Neural cell (in vitro differentiated cells): ENCODE data around the gene TOM1. TPM values are rescaled to one million over a fixed set of nuclear protein-coding genes. Genes with fewer than 3 reads are reported as not detected.

Experiments
- H2AFZ ChIP-seq: fragments of 200-600, 300-800 bp; sonication (generic), shearing (Covaris generic); 2 replicates; pipeline ENCODE4 v1.6.0; 2014; ENCODE audit warnings: low read depth, mild to moderate bottlenecking, antibody characterized with exemption, low read length, moderate library complexity
- H3F3A ChIP-seq: fragments of 200-600 bp; shearing (Covaris generic); 2 replicates; pipeline ENCODE4 v1.6.1; 2016; ENCODE audit warnings: mild to moderate bottlenecking, moderate library complexity, mixed read lengths, antibody characterized with exemption, low read length; ENCODE audit not compliant: insufficient read depth, poor library complexity, severe bottlenecking
- H3K27ac ChIP-seq: fragments of 200-600, 300-800 bp; sonication (generic), shearing (Covaris generic); 2 replicates; pipeline ENCODE4 v1.5.1; 2014; ENCODE audit warnings: mild to moderate bottlenecking, low read length, moderate library complexity
- H3K27me3 ChIP-seq: fragments of 300-800, 200-600 bp; sonication (generic), shearing (Covaris generic); 2 replicates; pipeline ENCODE4 v1.6.0; 2014; ENCODE audit warnings: mild to moderate bottlenecking, low read depth, low read length, moderate library complexity; ENCODE audit not compliant: insufficient read depth
- H3K36me3 ChIP-seq: fragments of 300-800, 200-600 bp; sonication (generic), shearing (Covaris generic); 2 replicates; pipeline ENCODE4 v1.5.1; 2014; ENCODE audit warnings: mild to moderate bottlenecking, antibody characterized with exemption, low read length, moderate library complexity; ENCODE audit not compliant: insufficient read depth
- H3K4me2 ChIP-seq: fragments of 300-800, 200-600 bp; sonication (generic), shearing (Covaris generic); 2 replicates; pipeline ENCODE4 v1.6.0; 2014; ENCODE audit warnings: mild to moderate bottlenecking, low read length
- H3K4me3 ChIP-seq: fragments of 300-800, 200-600 bp; sonication (generic), shearing (Covaris generic); 2 replicates; pipeline ENCODE4 v1.5.1; 2014; ENCODE audit warnings: mild to moderate bottlenecking, low read length, moderate library complexity
- H3K79me2 ChIP-seq: fragments of 200-600 bp; shearing (Covaris generic); replicated peaks from 2 replicates; pipeline ENCODE4 v1.6.0; 2014; ENCODE audit warnings: mild to moderate bottlenecking, low read length, moderate library complexity; ENCODE audit not compliant: insufficient read depth
- H3K9ac ChIP-seq: fragments of 300-800, 200-600 bp; sonication (generic), shearing (Covaris generic); 2 replicates; pipeline ENCODE4 v1.6.1; 2016; ENCODE audit warnings: mild to moderate bottlenecking, low read length, mixed read lengths
- H3K9me2 ChIP-seq: fragments of 200-600 bp; shearing (Covaris generic); 2 replicates; pipeline ENCODE4 v1.6.1; 2016; ENCODE audit warnings: mild to moderate bottlenecking, low read length, mixed read lengths; ENCODE audit not compliant: insufficient read depth
- H3K9me3 ChIP-seq: fragments of 200-600, 300-800 bp; sonication (generic), shearing (Covaris generic); 2 replicates; pipeline ENCODE4 v1.6.1; 2016; ENCODE audit warnings: mild to moderate bottlenecking, mixed run types, low read length, moderate library complexity, mixed read lengths
- H4K20me1 ChIP-seq: fragments of 200-600 bp; shearing (Covaris generic); 2 replicates; pipeline ENCODE4 v1.6.1; 2016; ENCODE audit warnings: mild to moderate bottlenecking, mixed run types; ENCODE audit not compliant: insufficient read depth
- EP300 ChIP-seq: fragments of 450-650 bp; conservative IDR thresholded peaks from 2 replicates; pipeline ENCODE4 v1.6.1; 2014; ENCODE audit warnings: antibody characterized with exemption, mild to moderate bottlenecking, moderate library complexity; ENCODE audit not compliant: poor library complexity, severe bottlenecking
- EZH2 ChIP-seq: fragments of 200-600, 300-800 bp; shearing (Covaris generic), sonication (generic); IDR thresholded peaks from 2 replicates; pipeline ENCODE4 v1.6.1; 2014; ENCODE audit warnings: antibody characterized with exemption, low read length, borderline replicate concordance, mild to moderate bottlenecking; ENCODE audit not compliant: insufficient read depth, poor library complexity, severe bottlenecking
- MXI1 ChIP-seq: fragments of 450-650 bp; conservative IDR thresholded peaks from 2 replicates; pipeline ENCODE4 v1.6.1; 2014; ENCODE audit warnings: antibody characterized with exemption, mild to moderate bottlenecking; ENCODE audit not compliant: poor library complexity, severe bottlenecking
- POLR2AphosphoS5 ChIP-seq: IDR thresholded peaks from 2 replicates; pipeline ENCODE4 v1.6.1; 2012
- RAD21 ChIP-seq: fragments of 450-650 bp; conservative IDR thresholded peaks from 2 replicates; pipeline ENCODE4 v1.6.1; 2014; ENCODE audit warnings: antibody characterized with exemption, mild to moderate bottlenecking, moderate library complexity
- SMC3 ChIP-seq: fragments of 450-650 bp; conservative IDR thresholded peaks from 2 replicates; pipeline ENCODE4 v1.6.1; 2014; ENCODE audit warnings: antibody characterized with exemption, mild to moderate bottlenecking, moderate library complexity; ENCODE audit not compliant: poor library complexity
- TAF1 ChIP-seq: IDR thresholded peaks from 2 replicates; pipeline ENCODE4 v1.6.1; 2012; ENCODE audit warnings: low read depth
- polyA plus RNA-seq: library from polyadenylated mRNA; depleted of rRNA; stranded (reverse); fragments of >200 nt; gene quantifications from 2 replicates; pipeline ENCODE4 v1.2.3, GENCODE V29; 2014
- TF ChIP-seq, protein P1 (sequence below): IDR thresholded peaks from 2 replicates; pipeline ENCODE4 v1.6.1; 2012; ENCODE audit warnings: borderline replicate concordance
- TF ChIP-seq, protein P2 (sequence below): fragments of 450-650 bp; IDR thresholded peaks from 2 replicates; pipeline ENCODE4 v1.5.1; 2014; ENCODE audit warnings: antibody characterized with exemption, mild to moderate bottlenecking, moderate library complexity; ENCODE audit not compliant: poor library complexity, severe bottlenecking

TOM1 gene
- polyA plus RNA-seq, 1 donor from 2014 or later = 13.3 TPM

DNA sequence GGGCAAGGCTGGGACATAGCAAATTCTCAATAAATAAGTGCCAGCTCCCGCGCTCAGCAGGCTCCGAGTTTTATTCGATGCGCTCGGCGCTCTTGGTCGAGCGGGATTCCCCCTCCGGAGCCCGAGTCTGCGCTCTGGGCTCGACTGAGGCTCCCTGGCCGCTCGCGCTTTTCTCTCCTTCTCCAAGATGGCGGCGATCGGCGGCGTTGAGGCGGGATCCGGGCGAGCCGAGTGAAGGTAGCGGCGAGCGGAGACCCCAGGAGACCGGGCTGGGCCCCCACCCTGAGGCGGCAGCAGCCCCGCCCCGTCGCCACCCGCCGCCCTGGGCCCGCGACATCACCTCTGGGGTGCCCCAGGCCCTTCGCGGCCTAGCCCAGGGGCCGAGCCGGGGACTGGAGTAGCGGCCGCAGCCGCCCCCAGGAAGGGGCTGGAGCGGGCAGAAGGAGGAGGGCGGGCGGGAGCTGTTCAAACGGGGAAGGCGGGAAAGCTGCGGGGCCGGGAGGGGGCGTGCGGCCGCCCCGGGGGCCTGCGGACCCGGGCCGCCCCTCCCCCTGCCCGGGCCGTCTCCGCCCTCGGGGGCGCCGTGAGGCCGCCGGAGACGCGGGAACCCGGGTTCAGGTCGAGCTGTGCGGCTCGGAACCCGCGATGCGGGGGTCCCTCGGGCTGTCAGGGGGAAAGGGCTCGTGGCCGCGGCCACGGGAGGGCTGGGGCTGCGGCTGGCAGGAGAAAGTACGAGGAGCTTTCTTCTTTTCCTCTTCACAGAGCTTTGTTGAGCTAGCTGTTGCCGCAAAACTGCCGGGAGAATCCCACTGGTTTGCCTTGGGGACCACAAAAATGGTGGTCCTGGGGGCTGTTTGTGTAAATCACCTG, 42.1 kb upstream of the TOM1 start, which contains the start of gene HMGXB4:
HMGXB4 (plus strand) TSS at position 173 of the 870 bp plus-strand sequence. CDS start 4,898 bp downstream, outside the sequence.
- Histone ChIP-seq H3K4me3 (peak within 1 kb of the TSS; percentile 92), H3K9me3 (no peaks in the 10 kb centered on the region), H3K9ac (peak within 1 kb of the TSS; percentile 91), H2AFZ (peak within 1 kb of the TSS; percentile 75), H4K20me1 (no peaks in the 10 kb centered on the region), H3K27me3 (no peaks in the 10 kb centered on the region), H3K79me2 (peaks cover 29% of the 10 kb centered on the region), H3F3A (peaks cover 3% of the 10 kb centered on the region), H3K9me2 (no peaks in the 10 kb centered on the region), H3K27ac (peak within 1 kb of the TSS; percentile 76), H3K36me3 (no peaks in the 10 kb centered on the region), H3K4me2 (peak within 1 kb of the TSS; percentile 96)
- TF ChIP-seq, protein P1, sequence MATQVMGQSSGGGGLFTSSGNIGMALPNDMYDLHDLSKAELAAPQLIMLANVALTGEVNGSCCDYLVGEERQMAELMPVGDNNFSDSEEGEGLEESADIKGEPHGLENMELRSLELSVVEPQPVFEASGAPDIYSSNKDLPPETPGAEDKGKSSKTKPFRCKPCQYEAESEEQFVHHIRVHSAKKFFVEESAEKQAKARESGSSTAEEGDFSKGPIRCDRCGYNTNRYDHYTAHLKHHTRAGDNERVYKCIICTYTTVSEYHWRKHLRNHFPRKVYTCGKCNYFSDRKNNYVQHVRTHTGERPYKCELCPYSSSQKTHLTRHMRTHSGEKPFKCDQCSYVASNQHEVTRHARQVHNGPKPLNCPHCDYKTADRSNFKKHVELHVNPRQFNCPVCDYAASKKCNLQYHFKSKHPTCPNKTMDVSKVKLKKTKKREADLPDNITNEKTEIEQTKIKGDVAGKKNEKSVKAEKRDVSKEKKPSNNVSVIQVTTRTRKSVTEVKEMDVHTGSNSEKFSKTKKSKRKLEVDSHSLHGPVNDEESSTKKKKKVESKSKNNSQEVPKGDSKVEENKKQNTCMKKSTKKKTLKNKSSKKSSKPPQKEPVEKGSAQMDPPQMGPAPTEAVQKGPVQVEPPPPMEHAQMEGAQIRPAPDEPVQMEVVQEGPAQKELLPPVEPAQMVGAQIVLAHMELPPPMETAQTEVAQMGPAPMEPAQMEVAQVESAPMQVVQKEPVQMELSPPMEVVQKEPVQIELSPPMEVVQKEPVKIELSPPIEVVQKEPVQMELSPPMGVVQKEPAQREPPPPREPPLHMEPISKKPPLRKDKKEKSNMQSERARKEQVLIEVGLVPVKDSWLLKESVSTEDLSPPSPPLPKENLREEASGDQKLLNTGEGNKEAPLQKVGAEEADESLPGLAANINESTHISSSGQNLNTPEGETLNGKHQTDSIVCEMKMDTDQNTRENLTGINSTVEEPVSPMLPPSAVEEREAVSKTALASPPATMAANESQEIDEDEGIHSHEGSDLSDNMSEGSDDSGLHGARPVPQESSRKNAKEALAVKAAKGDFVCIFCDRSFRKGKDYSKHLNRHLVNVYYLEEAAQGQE = peak; percentile 79
- TF ChIP-seq RAD21 = no peak
- TF ChIP-seq EP300 = peak; percentile 19
- TF ChIP-seq TAF1 = peak; percentile 92
- peak; percentile 86 for TF ChIP-seq POLR2AphosphoS5
- TF ChIP-seq, protein P2, sequence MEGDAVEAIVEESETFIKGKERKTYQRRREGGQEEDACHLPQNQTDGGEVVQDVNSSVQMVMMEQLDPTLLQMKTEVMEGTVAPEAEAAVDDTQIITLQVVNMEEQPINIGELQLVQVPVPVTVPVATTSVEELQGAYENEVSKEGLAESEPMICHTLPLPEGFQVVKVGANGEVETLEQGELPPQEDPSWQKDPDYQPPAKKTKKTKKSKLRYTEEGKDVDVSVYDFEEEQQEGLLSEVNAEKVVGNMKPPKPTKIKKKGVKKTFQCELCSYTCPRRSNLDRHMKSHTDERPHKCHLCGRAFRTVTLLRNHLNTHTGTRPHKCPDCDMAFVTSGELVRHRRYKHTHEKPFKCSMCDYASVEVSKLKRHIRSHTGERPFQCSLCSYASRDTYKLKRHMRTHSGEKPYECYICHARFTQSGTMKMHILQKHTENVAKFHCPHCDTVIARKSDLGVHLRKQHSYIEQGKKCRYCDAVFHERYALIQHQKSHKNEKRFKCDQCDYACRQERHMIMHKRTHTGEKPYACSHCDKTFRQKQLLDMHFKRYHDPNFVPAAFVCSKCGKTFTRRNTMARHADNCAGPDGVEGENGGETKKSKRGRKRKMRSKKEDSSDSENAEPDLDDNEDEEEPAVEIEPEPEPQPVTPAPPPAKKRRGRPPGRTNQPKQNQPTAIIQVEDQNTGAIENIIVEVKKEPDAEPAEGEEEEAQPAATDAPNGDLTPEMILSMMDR = peak; percentile 22
- no peak for TF ChIP-seq EZH2
- no peak for TF ChIP-seq SMC3
- TF ChIP-seq MXI1 = peak; percentile 82

DNA sequence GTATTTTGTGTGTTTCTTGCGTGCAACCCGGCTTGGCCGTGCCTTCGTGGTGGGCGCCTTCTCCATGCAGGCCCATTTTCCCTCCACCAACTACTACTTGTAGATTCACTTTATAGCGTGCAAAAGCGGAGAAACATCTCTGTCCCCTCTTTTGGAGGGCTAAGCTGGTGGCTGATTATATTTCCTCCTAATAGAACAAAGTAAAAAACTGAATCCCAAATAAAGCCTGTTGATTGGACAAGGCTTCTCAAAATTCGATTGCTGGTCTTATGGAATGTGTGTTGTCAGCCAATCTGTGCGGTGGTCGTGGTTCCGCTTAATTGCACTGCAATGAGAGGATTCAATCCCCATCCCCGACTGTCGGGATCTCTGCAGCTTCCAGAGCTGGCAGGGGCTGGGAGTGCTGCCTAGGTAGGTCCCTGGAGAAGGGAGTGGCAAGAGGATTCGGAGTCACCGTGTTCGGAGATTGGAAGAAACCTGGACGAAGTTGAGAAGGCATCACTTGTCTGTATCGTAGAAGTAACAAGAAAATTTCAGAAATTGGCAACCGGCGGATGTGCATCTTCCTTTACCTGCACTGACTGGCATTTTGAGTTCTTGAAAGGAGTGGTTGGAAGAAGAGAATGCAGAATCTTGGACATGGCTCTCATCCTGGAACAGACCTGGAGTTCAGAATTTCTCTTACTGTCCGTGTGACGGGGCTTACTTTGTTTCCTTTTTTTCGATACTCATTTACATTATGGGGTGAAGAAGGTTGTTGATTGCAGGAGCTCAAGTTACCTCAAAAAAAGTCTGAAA, 41.3 kb upstream of the TOM1 start:
- Histone ChIP-seq H3K79me2 (peaks cover 29% of the 10 kb centered on the region), H3K9ac (peak overlapping the region; percentile 91), H4K20me1 (no peaks in the 10 kb centered on the region), H3K27ac (peak overlapping the region; percentile 76), H3F3A (peaks cover 3% of the 10 kb centered on the region), H3K36me3 (no peaks in the 10 kb centered on the region), H3K9me2 (no peaks in the 10 kb centered on the region), H3K4me2 (peak overlapping the region; percentile 92), H3K27me3 (no peaks in the 10 kb centered on the region), H2AFZ (peak overlapping the region; percentile 75), H3K9me3 (no peaks in the 10 kb centered on the region), H3K4me3 (peak overlapping the region; percentile 92)
- TF ChIP-seq TAF1 (no peak), EP300 (no peak), SMC3 (no peak), RAD21 (no peak), POLR2AphosphoS5 (no peak), MXI1 (no peak), EZH2 (no peak)
- TF ChIP-seq, protein P1 = no peak
- TF ChIP-seq, protein P2 = no peak
